Mesendoderm (in vitro differentiated cells): ENCODE data around the gene PPP1R12A.

Source experiments
- DNase-seq: peaks from one replicate; pipeline ENCODE4 v3.0.0; 2013
- H2AK5ac ChIP-seq: 2 replicates; pipeline ENCODE4 v1.6.1; 2013; ENCODE audit warnings: low read length, inconsistent platforms
- H2BK120ac ChIP-seq: 2 replicates; pipeline ENCODE4 v1.6.1; 2013; ENCODE audit warnings: low read depth, mild to moderate bottlenecking, low read length, moderate library complexity, mixed read lengths
- H2BK15ac ChIP-seq: replicated peaks from 2 replicates; pipeline ENCODE4 v1.6.1; 2013; ENCODE audit warnings: low read depth, mild to moderate bottlenecking, moderate library complexity
- H2BK5ac ChIP-seq: 2 replicates; pipeline ENCODE4 v1.6.1; 2013; ENCODE audit warnings: low read length, inconsistent platforms
- H3K18ac ChIP-seq: 2 replicates; pipeline ENCODE4 v1.6.1; 2013; ENCODE audit warnings: mild to moderate bottlenecking, low read length, mixed read lengths
- H3K23ac ChIP-seq: one replicate; pipeline ENCODE4 v1.6.1; 2013; ENCODE audit warnings: low read length
- H3K27ac ChIP-seq: 2 replicates; pipeline ENCODE4 v1.5.1; 2013; ENCODE audit warnings: low read depth, mild to moderate bottlenecking, inconsistent platforms, low read length, moderate library complexity
- H3K27me3 ChIP-seq: 2 replicates; pipeline ENCODE4 v1.6.1; 2013; ENCODE audit warnings: low read length, control low read depth, mild to moderate bottlenecking, inconsistent platforms; ENCODE audit not compliant: insufficient read depth, poor library complexity
- H3K36me3 ChIP-seq: 2 replicates; pipeline ENCODE4 v1.6.1; 2013; ENCODE audit warnings: low read length, inconsistent platforms; ENCODE audit not compliant: control insufficient read depth, insufficient read depth
- H3K4ac ChIP-seq: one replicate; pipeline ENCODE4 v1.6.1; 2013; ENCODE audit warnings: low read depth, mild to moderate bottlenecking, low read length, moderate library complexity
- H3K4me1 ChIP-seq: 2 replicates; pipeline ENCODE4 v1.6.1; 2013; ENCODE audit warnings: low read depth, low read length, inconsistent platforms; ENCODE audit not compliant: control insufficient read depth
- H3K4me2 ChIP-seq: 2 replicates; pipeline ENCODE4 v1.6.1; 2013; ENCODE audit warnings: low read length
- H3K4me3 ChIP-seq: 2 replicates; pipeline ENCODE4 v1.5.1; 2013; ENCODE audit warnings: mild to moderate bottlenecking, low read length
- H3K56ac ChIP-seq: one replicate; pipeline ENCODE4 v1.6.1; 2013; ENCODE audit warnings: low read length
- H3K79me1 ChIP-seq: 2 replicates; pipeline ENCODE4 v1.6.1; 2013; ENCODE audit warnings: low read length, inconsistent platforms
- H3K79me2 ChIP-seq: 2 replicates; pipeline ENCODE4 v1.6.1; 2013; ENCODE audit warnings: mild to moderate bottlenecking, low read length; ENCODE audit not compliant: control insufficient read depth, insufficient read depth
- H3K9ac ChIP-seq: 2 replicates; pipeline ENCODE4 v1.6.1; 2013; ENCODE audit warnings: low read length, inconsistent platforms
- H4K5ac ChIP-seq: one replicate; pipeline ENCODE4 v1.6.1; 2013; ENCODE audit warnings: low read length
- H4K8ac ChIP-seq: one replicate; pipeline ENCODE4 v1.6.1; 2013; ENCODE audit warnings: low read depth, mild to moderate bottlenecking, control low read depth, low read length, moderate library complexity
- WGBS: extraction: QIAGEN DNeasy Blood & Tissue Kit; methylation state at CpG from one replicate; pipeline ENCODE4 v1.1.7; 2013; ENCODE audit warnings: low lambda C conversion rate, missing lambda C conversion rate; ENCODE audit not compliant: insufficient coverage; ENCODE audit errors: extremely low coverage; 5-methylcytosine and 5-hydroxymethylcytosine counted together

PPP1R12A gene

DNA sequence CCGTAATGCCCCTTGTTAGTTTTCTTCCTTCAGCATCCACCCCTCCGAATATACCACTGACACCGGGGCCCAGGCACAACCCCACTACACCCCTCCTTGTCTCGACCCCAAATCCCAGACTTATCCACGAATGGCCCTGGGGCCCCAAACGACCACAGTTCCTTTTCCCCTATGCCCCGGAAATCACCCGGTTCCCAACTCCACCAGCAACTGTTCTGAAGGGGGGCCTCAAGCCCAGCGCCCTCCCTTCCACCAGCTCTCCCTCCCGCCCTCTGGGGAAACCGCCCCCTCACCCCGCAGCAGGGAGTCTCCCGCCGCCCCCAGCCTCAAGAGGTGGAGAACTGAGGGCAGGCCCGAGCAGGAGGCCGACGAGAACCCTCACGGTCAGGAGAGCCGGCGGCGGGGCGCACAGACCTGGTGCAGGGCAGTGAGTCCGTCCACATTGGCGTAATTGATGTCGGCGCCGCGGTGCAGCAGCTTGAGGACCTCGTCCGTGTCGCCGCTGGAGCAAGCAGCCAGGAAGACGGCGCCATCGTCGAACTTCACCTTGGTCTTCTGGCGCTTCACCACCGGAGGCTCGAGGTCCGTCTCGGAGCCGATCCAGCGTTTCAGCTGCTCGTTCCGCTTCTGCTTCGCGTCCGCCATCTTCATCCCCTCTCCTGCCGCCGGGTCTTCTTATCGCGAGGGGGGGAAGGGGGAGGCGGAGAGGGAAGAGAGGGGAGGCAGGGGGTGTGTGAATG is 446 bp downstream of the PPP1R12A start:
- no peaks in the 10 kb centered on the region for H3K36me3 ChIP-seq
- DNase-seq: peak; percentile 78

DNA sequence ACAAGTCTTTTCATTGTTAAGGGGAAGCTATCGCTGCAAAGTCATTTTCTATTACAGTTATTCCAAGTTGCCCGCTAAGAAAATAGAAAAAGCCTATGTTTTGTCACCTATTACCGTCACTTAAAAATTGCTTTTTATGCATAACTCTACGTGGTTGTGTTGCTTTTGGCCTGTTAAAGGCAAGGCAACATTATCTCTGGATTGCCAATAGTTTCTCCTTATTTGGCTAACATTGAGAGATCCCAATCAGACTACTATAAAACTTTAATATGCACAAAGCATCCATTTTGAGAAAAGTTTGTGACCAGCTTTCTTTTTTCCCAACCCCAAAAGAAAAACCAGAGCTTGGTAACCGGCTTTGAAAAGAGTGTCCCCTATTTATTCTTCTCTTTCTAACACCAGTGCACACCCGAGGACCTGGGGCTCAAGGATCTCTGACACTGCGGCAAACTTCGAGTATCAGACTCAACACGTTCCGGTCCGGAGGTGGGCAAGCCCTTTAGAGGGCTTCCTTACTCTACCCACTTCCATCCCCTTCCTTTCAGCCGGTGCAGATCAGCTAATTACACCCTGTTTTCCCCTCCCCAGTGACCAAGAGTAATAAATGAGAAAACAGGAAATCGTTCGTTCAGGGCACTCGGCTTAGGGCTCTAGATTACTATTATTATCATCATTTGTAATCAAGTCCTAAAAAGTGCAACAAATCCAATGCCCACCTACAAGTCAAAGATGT is 1.2 kb downstream of the PPP1R12A start:
- Histone ChIP-seq H3K56ac (peak overlapping the region; percentile 99), H3K79me2 (peaks cover 39% of the 10 kb centered on the region), H2BK15ac (no peak overlapping the region), H2BK5ac (no peak overlapping the region), H3K79me1 (peaks cover 1% of the 10 kb centered on the region), H3K4me1 (no peaks in the 10 kb centered on the region), H3K4ac (peak overlapping the region; percentile 6), H3K4me2 (peak overlapping the region; percentile 71), H3K4me3 (peak overlapping the region; percentile 99), H2BK120ac (no peak overlapping the region), H4K5ac (no peak overlapping the region), H4K8ac (no peak overlapping the region), H3K9ac (peak overlapping the region; percentile 99), H3K23ac (no peak overlapping the region), H3K27ac (peak overlapping the region; percentile 99), H2AK5ac (no peak overlapping the region), H3K27me3 (no peaks in the 10 kb centered on the region), H3K36me3 (no peaks in the 10 kb centered on the region), H3K18ac (peak overlapping the region; percentile 44)
- DNase-seq: peak; percentile 40
- WGBS: no CpG with 5 or more reads among the region's 15 CpGs

More for the DNA sequence above, 446 bp downstream of the PPP1R12A start:
- Histone ChIP-seq H3K79me1 (peaks cover 1% of the 10 kb centered on the region), H3K4me3 (peak overlapping the region; percentile 99), H3K9ac (peak overlapping the region; percentile 99), H3K27me3 (no peaks in the 10 kb centered on the region), H3K18ac (peak overlapping the region; percentile 44), H4K8ac (no peak overlapping the region), H3K79me2 (peaks cover 32% of the 10 kb centered on the region), H3K27ac (peak overlapping the region; percentile 99), H3K4me2 (peak overlapping the region; percentile 71), H2AK5ac (no peak overlapping the region), H2BK5ac (peak overlapping the region; percentile 89), H2BK15ac (no peak overlapping the region), H3K23ac (peak overlapping the region; percentile 99), H2BK120ac (peak overlapping the region; percentile 33), H3K56ac (peak overlapping the region; percentile 99), H4K5ac (no peak overlapping the region), H3K4ac (peak overlapping the region; percentile 6), H3K4me1 (no peaks in the 10 kb centered on the region)
- WGBS: no CpG with 5 or more reads among the region's 53 CpGs

DNA sequence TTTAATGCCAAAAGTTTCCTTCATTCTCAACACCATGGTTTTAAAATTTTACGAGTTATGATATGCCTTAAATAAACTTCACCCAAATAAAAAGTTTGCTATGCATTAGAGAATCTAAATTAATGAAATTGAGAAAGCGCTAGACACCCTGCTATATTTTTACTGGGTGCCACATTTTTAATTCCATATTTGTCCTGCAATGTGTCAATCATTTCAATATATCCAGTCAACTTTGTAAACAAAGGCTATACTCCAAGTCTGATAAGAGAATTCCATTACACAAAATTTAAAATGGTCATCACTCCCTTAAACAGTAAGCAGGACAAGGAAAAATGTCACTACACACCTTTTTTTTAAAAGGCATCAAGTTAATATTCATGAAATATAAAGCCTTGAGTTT is 1.9 kb downstream of the PPP1R12A start:
- H3K27ac ChIP-seq: no peak overlapping the region

DNA sequence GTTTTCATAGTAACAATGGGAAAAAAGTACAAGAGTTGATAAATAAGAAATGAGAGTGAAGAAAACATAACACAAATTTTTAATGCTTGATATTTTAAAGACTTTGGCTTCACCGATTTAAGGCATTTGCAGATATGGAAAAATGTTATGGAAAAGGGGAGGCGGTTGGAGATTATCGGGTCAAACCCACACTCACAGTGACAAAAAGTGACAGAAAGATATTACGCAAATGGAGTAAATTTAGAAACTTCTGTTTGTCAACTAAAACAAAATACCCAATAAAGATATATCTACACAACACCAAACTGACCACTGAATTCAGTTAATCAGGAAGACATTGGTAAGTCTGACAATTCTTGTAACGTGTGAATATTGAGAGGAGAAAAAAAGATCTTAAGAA is 2.5 kb downstream of the PPP1R12A start:
- no peaks in the 10 kb centered on the region for H3K36me3 ChIP-seq
- H3K27ac ChIP-seq: no peak overlapping the region
- H2AK5ac ChIP-seq: no peak overlapping the region
- no peaks in the 10 kb centered on the region for H3K27me3 ChIP-seq
- H2BK15ac ChIP-seq: no peak overlapping the region
- peaks cover 4% of the 10 kb centered on the region for H3K79me1 ChIP-seq
- H3K79me2 ChIP-seq: peaks cover 47% of the 10 kb centered on the region
- no peak overlapping the region for H3K56ac ChIP-seq
- no peak overlapping the region for H3K18ac ChIP-seq
- no peaks in the 10 kb centered on the region for H3K4me1 ChIP-seq
- no peak overlapping the region for H2BK5ac ChIP-seq
- no peak overlapping the region for H3K23ac ChIP-seq
- no peak overlapping the region for H2BK120ac ChIP-seq
- H4K5ac ChIP-seq: no peak overlapping the region
- no peak overlapping the region for H3K4ac ChIP-seq
- H3K4me3 ChIP-seq: no peak overlapping the region
- H3K4me2 ChIP-seq: no peak overlapping the region
- DNase-seq: no peak
- no peak overlapping the region for H3K9ac ChIP-seq
- WGBS: no CpG with 5 or more reads among the region's 5 CpGs
- no peak overlapping the region for H4K8ac ChIP-seq

More for the DNA sequence above, 1.9 kb downstream of the PPP1R12A start:
- H2BK15ac ChIP-seq: no peak overlapping the region
- no peak for DNase-seq
- H2BK5ac ChIP-seq: no peak overlapping the region
- H3K36me3 ChIP-seq: no peaks in the 10 kb centered on the region
- H3K23ac ChIP-seq: no peak overlapping the region
- peak overlapping the region; percentile 99 for H3K9ac ChIP-seq
- H2AK5ac ChIP-seq: no peak overlapping the region
- peak overlapping the region; percentile 99 for H3K4me3 ChIP-seq
- H4K5ac ChIP-seq: no peak overlapping the region
- H3K4me2 ChIP-seq: peak overlapping the region; percentile 71
- H2BK120ac ChIP-seq: no peak overlapping the region
- no peak overlapping the region for H3K4ac ChIP-seq
- H3K79me2 ChIP-seq: peaks cover 42% of the 10 kb centered on the region
- WGBS: 100% methylated on average over 1 of the region's 2 CpGs
- H3K79me1 ChIP-seq: peaks cover 3% of the 10 kb centered on the region
- H3K56ac ChIP-seq: peak overlapping the region; percentile 99
- H3K27me3 ChIP-seq: no peaks in the 10 kb centered on the region
- no peak overlapping the region for H3K18ac ChIP-seq
- H4K8ac ChIP-seq: no peak overlapping the region
- H3K4me1 ChIP-seq: no peaks in the 10 kb centered on the region

DNA sequence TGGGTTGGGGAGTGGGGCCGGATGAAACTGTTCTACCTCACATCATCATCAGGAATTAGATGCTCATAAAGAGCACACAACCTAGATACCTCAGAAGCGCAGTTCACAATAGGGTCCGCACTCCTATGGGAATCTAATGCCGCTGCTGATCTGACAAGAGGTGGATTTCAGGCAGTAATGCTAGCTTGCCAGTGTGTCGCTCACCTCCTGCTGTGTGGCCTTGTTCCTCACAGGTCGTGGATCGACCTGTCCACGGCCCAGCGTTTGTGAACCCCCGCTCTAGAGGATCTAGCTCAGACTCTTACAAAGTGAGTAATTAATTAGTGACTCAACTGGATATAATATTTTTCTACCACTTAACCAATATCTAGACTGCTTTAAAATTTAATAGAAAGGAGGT is 5.8 kb downstream of the PPP1R12A start:
- no peak overlapping the region for H2AK5ac ChIP-seq
- peaks cover 2% of the 10 kb centered on the region for H3K79me1 ChIP-seq
- H3K56ac ChIP-seq: no peak overlapping the region
- no peak overlapping the region for H4K5ac ChIP-seq
- no peak overlapping the region for H3K9ac ChIP-seq
- no peaks in the 10 kb centered on the region for H3K27me3 ChIP-seq
- no peak overlapping the region for H3K4me2 ChIP-seq
- no peak overlapping the region for H3K4ac ChIP-seq
- WGBS: no CpG with 5 or more reads among the region's 10 CpGs
- no peak overlapping the region for H4K8ac ChIP-seq
- H3K18ac ChIP-seq: no peak overlapping the region
- no peak overlapping the region for H3K4me3 ChIP-seq
- no peaks in the 10 kb centered on the region for H3K4me1 ChIP-seq
- peak; percentile 22 for DNase-seq
- H2BK15ac ChIP-seq: no peak overlapping the region
- no peak overlapping the region for H2BK5ac ChIP-seq
- H2BK120ac ChIP-seq: no peak overlapping the region
- no peak overlapping the region for H3K27ac ChIP-seq
- H3K79me2 ChIP-seq: peaks cover 63% of the 10 kb centered on the region
- H3K23ac ChIP-seq: no peak overlapping the region
- H3K36me3 ChIP-seq: no peaks in the 10 kb centered on the region
